Dedifferentiated amniotic fluid mesenchymal stem cell (primary cell): ENCODE data around the gene SMAD7.
A peak's percentile ranks its signal among the peaks of the same experiment; 100 is the strongest.
"Not testable (repeated sequence)": the region's sequence is repeated elsewhere in the genome, so short reads cannot be mapped to it uniquely, and the experiment has no call there.

ENCODE experiments used
- DNase-seq: peaks from one replicate; pipeline ENCODE4 v3.0.0-alpha.2; 2016; ENCODE audit errors: extremely low spot score

SMAD7 gene

GRCh38 chr18:48878471-48878870 lies 72.3 kb downstream of the SMAD7 start:
- no peak for DNase-seq

GRCh38 chr18:48877941-48878340 lies 72.8 kb downstream of the SMAD7 start:
- DNase-seq: no peak

- no peak for DNase-seq
These were observed 74.2 kb downstream of the SMAD7 start for GRCh38 chr18:48876590-48876989.

- no peak for DNase-seq
These were observed 74.7 kb downstream of the SMAD7 start for GRCh38 chr18:48875942-48876511.

GRCh38 chr18:48875314-48875941 lies 75.3 kb downstream of the SMAD7 start:
- DNase-seq: no peak

- no peak for DNase-seq
These were observed 76.0 kb downstream of the SMAD7 start for GRCh38 chr18:48874701-48875162.

GRCh38 chr18:48874233-48874632 lies 76.5 kb downstream of the SMAD7 start:
- no peak for DNase-seq

GRCh38 chr18:48872234-48873145 lies 78.3 kb downstream of the SMAD7 start:
- DNase-seq: peak; percentile 45

- no peak for DNase-seq
These were observed 79.2 kb downstream of the SMAD7 start for GRCh38 chr18:48871391-48872166.

- DNase-seq: not testable (repeated sequence)
These were observed 79.8 kb downstream of the SMAD7 start for GRCh38 chr18:48870926-48871325.
